ENCODE data around the gene SYNPR. TPM values are rescaled to one million over a fixed set of nuclear protein-coding genes. Genes with fewer than 3 reads are reported as not detected.

SYNPR gene
- total RNA-seq, 2 experiments from 2014 or later, result not detected

DNA sequence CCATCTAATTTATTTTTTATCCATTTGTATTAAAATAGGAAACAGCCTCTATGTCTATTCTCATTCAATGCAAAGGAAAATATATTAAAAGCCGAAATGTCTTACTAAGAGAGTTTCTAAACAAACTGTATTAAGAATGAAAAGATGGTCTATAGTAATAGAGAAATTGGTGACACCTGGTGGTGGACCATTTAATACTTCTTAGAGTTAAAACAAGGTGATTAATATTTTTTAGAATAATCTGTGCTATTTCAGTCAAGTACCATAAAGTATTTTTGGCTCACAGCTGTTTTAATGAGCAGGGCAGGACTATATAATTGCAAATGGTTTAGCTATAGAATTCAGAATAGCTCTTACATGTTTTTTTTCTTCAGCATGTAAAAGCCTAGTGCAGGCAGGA is 55.7 kb downstream of the SYNPR start:
- ChIA-PET POLR2A (interaction anchor here (0.5 kb wide), 1 partner anchor 492 kb away, joined by 3 read pairs; no protein-coding TSS in a partner anchor), CTCF (ENCODE audit: unreplicated experiment) (no interaction called here)
- no peak overlapping the region for H3K4me2 ChIP-seq (ENCODE audit: low read length)
- H3K4me3 ChIP-seq (ENCODE audit: low read depth, low read length, poor library complexity, severe bottlenecking), result no peak overlapping the region
- DNase-seq (ENCODE audit: low spot score), result peak; percentile 7
- H3K79me2 ChIP-seq (ENCODE audit: insufficient read depth, low read depth, low read length), result no peaks in the 10 kb centered on the region
- TF ChIP-seq EZH2phosphoT487 (IDR thresholded peaks at IDR 0.05; ENCODE audit: borderline replicate concordance, low read depth, low read length), result no peak
- TF ChIP-seq, protein P1, sequence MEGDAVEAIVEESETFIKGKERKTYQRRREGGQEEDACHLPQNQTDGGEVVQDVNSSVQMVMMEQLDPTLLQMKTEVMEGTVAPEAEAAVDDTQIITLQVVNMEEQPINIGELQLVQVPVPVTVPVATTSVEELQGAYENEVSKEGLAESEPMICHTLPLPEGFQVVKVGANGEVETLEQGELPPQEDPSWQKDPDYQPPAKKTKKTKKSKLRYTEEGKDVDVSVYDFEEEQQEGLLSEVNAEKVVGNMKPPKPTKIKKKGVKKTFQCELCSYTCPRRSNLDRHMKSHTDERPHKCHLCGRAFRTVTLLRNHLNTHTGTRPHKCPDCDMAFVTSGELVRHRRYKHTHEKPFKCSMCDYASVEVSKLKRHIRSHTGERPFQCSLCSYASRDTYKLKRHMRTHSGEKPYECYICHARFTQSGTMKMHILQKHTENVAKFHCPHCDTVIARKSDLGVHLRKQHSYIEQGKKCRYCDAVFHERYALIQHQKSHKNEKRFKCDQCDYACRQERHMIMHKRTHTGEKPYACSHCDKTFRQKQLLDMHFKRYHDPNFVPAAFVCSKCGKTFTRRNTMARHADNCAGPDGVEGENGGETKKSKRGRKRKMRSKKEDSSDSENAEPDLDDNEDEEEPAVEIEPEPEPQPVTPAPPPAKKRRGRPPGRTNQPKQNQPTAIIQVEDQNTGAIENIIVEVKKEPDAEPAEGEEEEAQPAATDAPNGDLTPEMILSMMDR (conservative IDR thresholded peaks at IDR 0.05; ENCODE audit: low read length), result peak; percentile 70
- H3K36me3 ChIP-seq (ENCODE audit: insufficient read depth, low read length), result no peaks in the 10 kb centered on the region
- H3K4me1 ChIP-seq (ENCODE audit: insufficient read depth, low read length, poor library complexity, severe bottlenecking), result no peaks in the 10 kb centered on the region
- no peaks in the 10 kb centered on the region for H3K9me2 ChIP-seq (ENCODE audit: insufficient read depth, low read length)
- H3K27ac ChIP-seq (ENCODE audit: low read depth, low read length, poor library complexity, severe bottlenecking), result no peak overlapping the region
- H3K9me3 ChIP-seq (ENCODE audit: low read length), result no peaks in the 10 kb centered on the region
- intact Hi-C loops (cut with micrococcal nuclease; ENCODE audit: unreplicated experiment), result loop anchor here (10.0 kb wide), 1 partner anchor 709 kb away; no protein-coding TSS in a partner anchor
- H4K20me1 ChIP-seq (ENCODE audit: insufficient read depth, low read length), result no peaks in the 10 kb centered on the region
- H2AFZ ChIP-seq (ENCODE audit: low read length), result no peak overlapping the region
- BruUV-seq (replicated peaks), result no TSS peak

GRCh38 chr3:63338351-63338750 is 60.2 kb downstream of the SYNPR start:
- no peak overlapping the region for H3K4me2 ChIP-seq (ENCODE audit: low read length)
- TF ChIP-seq EZH2phosphoT487 (IDR thresholded peaks at IDR 0.05; ENCODE audit: borderline replicate concordance, low read depth, low read length), result no peak
- TF ChIP-seq, protein P1 (conservative IDR thresholded peaks at IDR 0.05; ENCODE audit: low read length), result no peak
- H3K27ac ChIP-seq (ENCODE audit: low read depth, low read length, poor library complexity, severe bottlenecking), result no peak overlapping the region
- no peaks in the 10 kb centered on the region for H3K36me3 ChIP-seq (ENCODE audit: insufficient read depth, low read length)
- ChIA-PET CTCF (ENCODE audit: unreplicated experiment) (no interaction called here), POLR2A (interaction anchor here (0.7 kb wide), 1 partner anchor 485 kb away, joined by 3 read pairs; no protein-coding TSS in a partner anchor)
- H3K4me1 ChIP-seq (ENCODE audit: insufficient read depth, low read length, poor library complexity, severe bottlenecking), result no peaks in the 10 kb centered on the region
- H3K4me3 ChIP-seq (ENCODE audit: low read depth, low read length, poor library complexity, severe bottlenecking), result no peak overlapping the region
- BruUV-seq (replicated peaks), result no TSS peak
- H3K9me3 ChIP-seq (ENCODE audit: low read length), result no peaks in the 10 kb centered on the region
- intact Hi-C loops (cut with micrococcal nuclease; ENCODE audit: unreplicated experiment), result loop anchor here (10.0 kb wide), 1 partner anchor 714 kb away; no protein-coding TSS in a partner anchor
- DNase-seq (ENCODE audit: low spot score), result no peak
- H4K20me1 ChIP-seq (ENCODE audit: insufficient read depth, low read length), result no peaks in the 10 kb centered on the region
- H2AFZ ChIP-seq (ENCODE audit: low read length), result no peak overlapping the region
- no peaks in the 10 kb centered on the region for H3K79me2 ChIP-seq (ENCODE audit: insufficient read depth, low read depth, low read length)
- no peaks in the 10 kb centered on the region for H3K9me2 ChIP-seq (ENCODE audit: insufficient read depth, low read length)

DNA sequence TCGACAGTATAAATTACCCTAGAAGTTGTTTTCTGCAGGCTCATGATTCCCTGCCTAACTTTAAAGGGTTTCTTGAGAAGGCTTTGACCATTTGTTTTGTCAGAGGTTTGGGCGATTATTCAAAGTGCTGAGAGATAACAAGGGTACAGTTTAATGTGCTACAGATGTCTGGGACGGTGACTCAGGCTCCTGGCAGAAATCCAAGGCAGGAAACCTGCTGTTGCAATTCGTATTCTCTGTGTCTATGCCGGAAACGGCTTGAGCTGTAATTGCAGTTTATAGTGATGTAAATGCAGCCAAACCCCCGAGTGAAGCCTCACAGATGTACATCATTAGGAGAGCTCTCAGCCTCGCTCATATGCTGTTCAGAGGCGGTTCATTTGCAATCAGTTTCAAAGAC is 65.6 kb downstream of the SYNPR start:
- Histone ChIP-seq H3K36me3 (ENCODE audit: insufficient read depth, low read length) (no peaks in the 10 kb centered on the region), H3K4me2 (ENCODE audit: low read length) (no peak overlapping the region), H3K27ac (ENCODE audit: low read depth, low read length, poor library complexity, severe bottlenecking) (no peak overlapping the region), H3K9me2 (ENCODE audit: insufficient read depth, low read length) (no peaks in the 10 kb centered on the region), H2AFZ (ENCODE audit: low read length) (no peak overlapping the region), H3K9me3 (ENCODE audit: low read length) (no peaks in the 10 kb centered on the region), H3K79me2 (ENCODE audit: insufficient read depth, low read depth, low read length) (no peaks in the 10 kb centered on the region), H4K20me1 (ENCODE audit: insufficient read depth, low read length) (no peaks in the 10 kb centered on the region), H3K4me1 (ENCODE audit: insufficient read depth, low read length, poor library complexity, severe bottlenecking) (no peaks in the 10 kb centered on the region), H3K4me3 (ENCODE audit: low read depth, low read length, poor library complexity, severe bottlenecking) (no peak overlapping the region)
- intact Hi-C loops (cut with micrococcal nuclease; ENCODE audit: unreplicated experiment), result no loop called here
- no TSS peak for BruUV-seq (replicated peaks)
- TF ChIP-seq, protein P1 (conservative IDR thresholded peaks at IDR 0.05; ENCODE audit: low read length), result no peak
- TF ChIP-seq EZH2phosphoT487 (IDR thresholded peaks at IDR 0.05; ENCODE audit: borderline replicate concordance, low read depth, low read length), result no peak
- DNase-seq (ENCODE audit: low spot score), result peak; percentile 4
- CTCF ChIA-PET (ENCODE audit: unreplicated experiment), result no interaction called here
- POLR2A ChIA-PET, result no interaction called here

All from OCI-LY7 (cell line).